HG03457 (cell line): ENCODE measurements around the gene SORCS1.
A peak's percentile ranks its signal among the peaks of the same experiment; 100 is the strongest.

Experiments used
- ATAC-seq: cut with Tn5 transposase; IDR thresholded peaks from one replicate; pipeline ENCODE4 v1.9.1; 2021; ENCODE audit warnings: moderate number of reproducible peaks; ENCODE audit not compliant: unreplicated experiment

The SORCS1 gene

DNA sequence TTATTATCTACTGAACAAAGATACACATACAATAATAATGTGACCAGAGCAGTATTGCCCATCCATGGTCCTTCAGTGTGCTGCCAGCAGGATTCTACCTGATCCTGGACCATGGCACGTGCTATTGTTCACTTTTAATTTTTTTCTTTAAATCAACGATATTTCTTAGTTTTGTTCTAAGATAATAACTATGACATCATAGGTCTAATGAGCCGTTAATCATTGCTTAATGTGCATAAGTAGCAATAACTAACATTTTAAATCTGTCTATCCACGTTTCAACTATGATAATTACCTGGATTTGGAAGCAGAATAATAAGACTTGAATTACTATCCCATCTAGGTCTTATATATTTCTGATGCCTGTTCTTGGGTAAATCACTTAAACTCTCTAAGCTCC, 253.8 kb downstream of the SORCS1 start:
- no peak for ATAC-seq

DNA sequence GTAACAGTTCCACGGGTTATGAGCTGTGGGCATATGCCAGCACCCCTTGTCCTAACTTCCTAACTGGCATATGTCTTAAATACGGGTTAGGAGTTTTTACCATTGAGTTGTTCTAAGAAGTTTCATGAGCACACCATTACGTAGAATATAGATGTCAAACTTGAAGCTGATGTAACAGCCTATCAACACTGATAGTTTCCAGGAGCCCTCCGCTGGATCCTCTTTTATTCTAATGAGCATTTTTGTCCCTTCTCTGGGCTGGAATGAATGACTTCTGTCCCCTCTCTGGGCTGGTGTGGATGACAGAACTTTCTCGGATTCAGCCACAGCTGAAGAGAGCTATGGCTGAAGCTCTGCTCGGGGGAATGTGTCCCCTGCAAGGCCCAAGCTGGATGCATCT, 256.3 kb downstream of the SORCS1 start:
- ATAC-seq, result no peak

DNA sequence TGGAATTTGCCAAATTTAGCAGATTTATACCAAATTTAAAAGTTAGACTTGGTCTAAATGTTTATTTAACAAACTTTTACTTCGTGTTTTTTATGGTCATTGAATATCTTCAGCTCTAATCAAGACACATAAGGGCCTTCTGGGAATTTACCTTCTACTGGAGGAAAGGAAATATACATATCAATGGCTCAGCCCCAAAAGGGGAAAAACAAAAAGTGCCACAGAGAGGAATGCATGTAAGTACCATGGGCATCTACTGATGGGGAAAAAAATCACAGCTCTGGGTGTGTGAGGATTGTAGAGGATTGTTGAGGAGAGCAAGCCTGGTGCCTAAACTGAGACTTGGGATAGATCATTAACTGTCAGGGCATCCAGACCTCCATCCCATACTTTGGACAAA, 260.3 kb downstream of the SORCS1 start:
- no peak for ATAC-seq

DNA sequence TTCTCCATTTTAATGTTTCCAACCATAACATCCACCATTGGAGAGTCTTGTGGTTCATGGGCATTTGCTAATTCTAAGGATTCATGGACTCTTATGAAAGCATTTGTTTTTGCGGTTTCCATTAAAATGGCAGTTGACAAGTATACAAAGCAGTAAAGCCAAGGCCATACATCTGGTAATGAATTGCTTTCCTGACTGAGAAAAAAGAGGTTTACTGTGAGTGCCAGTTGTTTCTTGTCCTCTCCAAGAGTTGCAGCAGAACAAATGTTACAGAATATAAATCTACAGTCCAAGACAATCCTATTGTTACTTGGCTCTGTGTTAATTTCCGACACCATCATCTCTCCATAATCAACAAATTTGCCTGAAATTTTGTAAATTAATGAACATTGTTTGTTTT, 261.3 kb downstream of the SORCS1 start:
- no peak for ATAC-seq

DNA sequence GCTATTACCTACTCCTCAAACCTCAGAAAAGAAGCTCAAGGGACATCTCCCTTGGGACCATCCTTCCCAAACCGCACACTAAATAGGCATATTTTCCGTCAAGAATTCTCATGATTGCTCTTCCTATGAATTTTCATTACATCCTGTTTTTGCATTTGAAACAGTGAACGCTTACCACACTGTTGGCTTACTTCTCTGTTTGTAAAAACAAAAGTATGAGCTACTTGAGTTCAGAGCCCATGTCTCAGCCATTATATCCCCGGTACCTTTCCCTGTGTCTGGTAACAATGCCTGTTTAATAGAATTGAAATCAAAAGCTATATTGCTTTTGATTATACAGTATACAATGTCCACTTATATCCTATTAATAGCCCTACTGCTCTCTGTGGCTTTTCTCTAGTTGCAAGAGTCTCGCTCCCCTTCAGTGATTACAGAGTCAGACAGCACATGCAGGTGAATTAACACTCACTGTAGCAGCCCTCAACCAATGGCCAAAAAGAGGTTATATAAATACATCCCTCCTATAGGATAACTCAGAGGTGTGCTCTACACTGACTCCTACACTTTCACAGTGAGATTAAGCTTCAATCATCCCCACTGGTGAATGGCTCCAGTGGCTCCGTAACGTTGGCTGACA, 264.4 kb downstream of the SORCS1 start:
- no peak for ATAC-seq

DNA sequence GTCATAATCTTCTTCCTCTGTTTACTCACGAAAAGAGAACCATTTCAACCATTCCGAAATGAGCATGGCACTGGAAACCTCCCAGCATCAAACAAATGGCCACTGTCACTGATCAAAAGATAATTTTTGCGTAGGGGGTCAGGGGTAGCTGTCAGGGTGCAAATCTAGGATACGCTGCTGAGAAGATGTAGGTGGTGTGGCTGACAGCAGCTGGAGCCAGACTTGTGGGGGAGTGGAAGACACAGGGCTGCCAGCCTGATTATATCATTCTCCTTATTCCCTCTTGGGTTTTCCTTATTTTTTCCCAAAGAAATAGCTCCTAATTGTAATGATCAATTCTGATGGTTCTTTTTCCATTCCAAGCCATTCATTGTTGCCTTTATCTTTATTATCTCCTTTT, 266.1 kb downstream of the SORCS1 start:
- no peak for ATAC-seq

DNA sequence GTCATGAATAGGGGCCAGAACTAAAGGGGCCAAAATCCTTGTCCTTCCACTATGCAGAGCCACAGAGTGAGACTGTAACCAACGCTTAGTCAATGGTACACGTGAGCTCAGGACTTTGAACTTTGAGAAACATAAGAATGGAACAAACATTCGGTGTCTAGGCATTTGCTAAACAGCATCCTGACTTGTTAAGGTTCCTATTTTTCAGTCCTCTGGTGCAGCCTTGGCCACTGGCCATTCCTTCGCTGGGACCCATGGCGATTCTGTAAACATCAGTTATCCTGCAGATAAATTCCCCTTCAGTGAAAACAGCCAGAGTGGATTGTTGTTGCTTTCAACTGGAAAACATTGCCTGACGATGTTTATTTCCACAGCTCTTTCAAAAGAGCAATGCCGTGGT, 266.8 kb downstream of the SORCS1 start:
- no peak for ATAC-seq

DNA sequence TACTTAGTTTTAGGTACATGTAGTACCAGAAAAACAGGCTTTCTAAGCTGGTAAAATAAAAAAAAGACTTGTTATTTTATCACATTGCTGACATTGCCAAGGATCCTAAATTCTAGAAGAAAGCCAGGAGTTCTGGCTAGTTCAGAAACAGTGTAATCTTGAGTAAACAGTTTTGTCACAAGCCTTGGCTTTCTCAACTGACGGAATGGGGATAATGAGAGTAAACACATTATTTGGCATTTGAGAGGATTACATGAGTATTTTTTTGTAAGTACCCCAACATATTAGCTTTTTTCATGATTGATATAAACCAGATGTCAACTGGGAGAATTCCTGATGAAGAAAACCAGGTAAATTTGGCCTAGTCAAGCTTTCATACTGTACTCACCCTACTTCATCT, 269.8 kb downstream of the SORCS1 start:
- no peak for ATAC-seq

DNA sequence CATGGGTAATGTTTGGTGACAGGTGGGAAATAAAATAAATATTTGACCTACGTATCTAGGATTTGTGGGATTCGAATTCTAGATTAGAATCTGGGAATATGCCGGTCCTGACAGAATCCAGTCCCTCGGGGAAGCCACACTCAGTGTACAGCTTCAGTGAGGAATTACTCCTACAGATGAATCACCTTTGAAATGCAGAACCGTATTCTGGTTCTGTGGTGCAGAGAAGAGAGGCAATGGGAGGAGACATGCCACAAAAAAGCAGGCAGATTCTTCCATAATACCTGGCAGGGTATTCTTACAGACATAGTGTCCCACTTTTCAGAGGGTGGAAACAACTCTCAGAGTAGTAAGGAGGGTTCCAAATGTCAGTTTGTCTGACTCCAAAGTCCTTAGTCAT, 286.9 kb downstream of the SORCS1 start:
- ATAC-seq, result no peak

DNA sequence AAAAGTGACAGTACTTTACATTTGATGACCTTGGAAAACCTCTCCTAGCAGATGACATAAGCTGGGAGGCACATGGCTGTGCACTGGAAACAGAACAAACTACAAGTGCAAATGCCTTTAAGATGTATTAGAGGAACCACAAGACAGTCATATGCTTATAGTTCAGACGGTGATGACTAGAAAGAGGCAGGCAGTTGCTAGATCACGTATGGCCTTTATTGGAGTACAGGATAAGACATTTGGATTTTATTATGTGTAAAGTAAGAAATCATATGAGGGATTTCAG, 290.0 kb downstream of the SORCS1 start:
- no peak for ATAC-seq

DNA sequence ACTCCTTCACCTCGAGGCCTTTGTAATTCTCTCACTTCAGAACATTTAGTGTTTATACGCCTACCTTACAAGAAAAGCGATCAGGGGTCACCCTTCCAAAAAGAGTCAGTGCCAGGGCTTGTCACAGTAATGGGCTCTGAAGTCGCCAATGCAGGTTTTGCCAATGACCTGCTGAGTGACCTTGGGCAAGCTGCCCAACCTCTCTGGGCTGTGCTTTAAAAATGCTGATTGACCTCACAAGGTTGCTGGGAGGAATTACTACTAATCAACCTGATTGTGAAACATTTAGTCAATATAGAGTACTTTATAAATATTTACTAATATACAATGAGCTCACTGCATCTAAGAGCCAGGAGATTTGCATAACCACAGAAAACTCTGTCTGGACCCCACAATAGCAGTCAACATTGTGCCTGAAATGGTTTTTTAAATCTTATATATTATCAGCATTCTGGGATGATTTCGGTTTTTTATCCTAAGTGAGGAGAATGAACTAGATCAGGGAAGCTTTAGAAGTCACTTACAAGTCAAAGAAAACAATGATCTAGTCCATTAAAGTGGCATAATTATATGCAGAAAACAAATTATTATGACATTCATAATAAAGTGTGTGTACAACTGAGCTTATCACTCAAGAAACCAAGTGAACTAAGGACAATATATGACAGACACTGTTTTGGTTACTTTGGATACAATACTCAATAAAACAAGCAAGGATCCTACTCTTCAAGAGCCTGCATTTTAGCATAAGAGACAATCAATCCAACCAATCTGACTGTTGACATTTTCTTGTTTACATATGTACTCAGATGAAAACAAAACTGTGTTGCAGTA, 290.5 kb downstream of the SORCS1 start:
- ATAC-seq, result no peak

DNA sequence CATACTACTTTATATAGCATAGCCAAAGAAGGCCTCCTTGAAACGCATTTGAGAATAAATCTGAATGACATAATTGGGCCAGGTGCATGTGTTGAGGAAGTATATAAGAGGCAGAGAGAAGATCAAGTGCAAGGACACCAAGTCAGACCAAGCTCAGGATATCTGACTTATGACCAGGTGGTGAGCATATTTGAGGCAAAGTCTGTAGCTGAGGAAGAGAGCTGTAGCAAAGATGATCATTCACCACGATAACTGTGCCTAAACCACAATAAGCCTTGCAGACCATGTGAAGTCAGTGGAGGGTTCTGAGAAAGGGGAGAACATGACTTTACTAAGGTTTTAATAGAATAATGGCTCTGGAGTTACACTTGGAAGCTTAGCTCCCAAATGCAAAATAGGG, 292.3 kb downstream of the SORCS1 start:
- ATAC-seq, result no peak

DNA sequence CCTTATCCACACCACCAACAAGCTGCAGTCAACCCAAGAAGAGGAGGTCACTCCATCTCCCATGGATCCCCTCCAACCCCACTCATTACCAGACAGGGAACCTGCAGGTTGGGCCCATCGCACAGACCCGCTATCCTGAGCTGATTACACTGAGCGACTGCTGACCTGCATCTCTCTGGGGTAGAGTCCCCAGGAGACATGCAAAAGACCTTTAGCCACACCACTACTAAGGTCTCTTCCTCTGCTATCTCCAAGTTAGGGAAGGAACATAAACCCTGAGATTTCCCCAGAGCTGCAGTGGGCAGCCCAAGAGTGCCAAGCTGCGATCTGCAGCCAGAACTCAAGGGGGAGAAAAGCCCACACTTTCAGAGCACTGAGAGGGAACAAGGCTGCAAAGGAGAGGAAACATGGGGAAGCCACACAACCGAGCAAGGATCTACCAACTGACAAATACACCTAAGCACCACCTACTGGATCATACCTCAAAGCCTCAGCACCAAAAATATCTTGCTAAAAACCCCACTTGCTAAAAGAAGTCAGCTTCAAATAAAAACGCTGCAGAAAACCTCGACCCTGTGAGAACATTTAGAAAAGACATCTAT, 298.2 kb downstream of the SORCS1 start:
- no peak for ATAC-seq

DNA sequence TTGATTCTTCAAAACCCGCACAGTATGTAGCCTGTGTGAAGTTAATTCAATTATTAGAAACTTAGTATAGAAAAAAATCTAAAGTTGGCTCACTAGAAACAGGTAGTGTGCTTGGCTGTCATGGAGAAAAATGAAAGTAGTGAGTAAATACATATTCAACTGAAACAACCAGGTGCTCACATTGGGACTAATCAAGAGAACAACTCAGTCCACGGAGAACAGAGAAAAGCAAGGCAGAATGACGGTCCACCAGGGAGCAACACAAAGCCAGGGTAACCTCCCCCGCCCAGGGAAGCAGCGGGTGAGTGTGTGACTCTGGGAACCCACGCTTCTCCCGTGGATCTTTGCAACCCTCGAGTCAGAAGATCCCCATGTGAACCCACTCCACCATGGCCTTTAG, 300.5 kb downstream of the SORCS1 start:
- ATAC-seq, result no peak

DNA sequence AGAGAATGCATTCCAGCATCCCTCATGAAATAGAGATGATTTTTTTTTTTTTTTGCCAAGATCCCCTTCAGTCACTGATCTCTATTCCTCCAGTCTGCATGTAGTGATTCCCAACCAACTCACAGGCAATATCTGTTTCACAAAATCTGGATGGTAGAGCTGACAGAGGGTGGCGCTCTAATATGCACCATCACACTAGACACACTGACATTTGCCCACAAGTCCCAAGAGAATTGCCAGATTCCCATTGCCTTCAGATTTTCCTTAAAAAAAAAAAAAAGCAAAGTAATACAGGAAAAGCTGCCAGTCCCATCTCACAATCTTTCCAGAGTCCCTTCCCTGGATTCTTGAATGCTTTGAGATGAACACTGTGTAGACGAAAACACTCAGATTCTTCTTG, 301.0 kb downstream of the SORCS1 start:
- no peak for ATAC-seq

DNA sequence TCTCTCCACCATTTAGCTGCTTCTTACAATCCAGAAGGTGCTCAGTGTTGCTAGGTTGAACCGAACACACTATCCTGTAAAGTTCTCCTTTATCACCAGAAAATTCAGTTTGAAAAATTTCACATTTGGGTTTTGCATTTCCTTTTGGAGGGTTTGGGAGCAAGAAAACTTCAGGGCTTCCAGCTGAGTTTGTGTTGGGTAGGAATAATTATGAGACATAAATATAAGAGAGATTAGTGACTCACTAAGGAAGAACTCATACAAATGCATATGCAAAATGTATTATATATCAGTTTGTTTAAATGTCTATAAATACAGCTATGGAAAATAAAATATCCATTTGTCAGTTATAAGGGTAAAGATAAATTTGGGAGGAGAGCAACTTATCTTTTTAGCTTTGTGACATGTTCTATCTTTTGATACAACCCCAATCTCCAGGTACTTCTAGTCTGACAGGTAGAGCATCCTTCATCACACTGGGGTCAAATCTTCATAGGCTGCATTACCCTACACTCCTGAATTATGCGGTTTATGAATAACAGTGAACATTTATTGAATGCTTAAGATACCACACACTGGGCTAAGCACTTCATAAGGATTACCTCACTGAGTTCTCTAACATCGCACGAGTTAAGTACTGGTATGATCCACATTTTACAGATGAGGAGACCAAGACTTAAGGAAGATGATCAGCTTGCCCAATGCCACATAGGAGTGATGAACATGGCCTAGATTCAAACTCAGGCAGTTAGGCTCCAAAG, 304.4 kb downstream of the SORCS1 start:
- ATAC-seq, result no peak

DNA sequence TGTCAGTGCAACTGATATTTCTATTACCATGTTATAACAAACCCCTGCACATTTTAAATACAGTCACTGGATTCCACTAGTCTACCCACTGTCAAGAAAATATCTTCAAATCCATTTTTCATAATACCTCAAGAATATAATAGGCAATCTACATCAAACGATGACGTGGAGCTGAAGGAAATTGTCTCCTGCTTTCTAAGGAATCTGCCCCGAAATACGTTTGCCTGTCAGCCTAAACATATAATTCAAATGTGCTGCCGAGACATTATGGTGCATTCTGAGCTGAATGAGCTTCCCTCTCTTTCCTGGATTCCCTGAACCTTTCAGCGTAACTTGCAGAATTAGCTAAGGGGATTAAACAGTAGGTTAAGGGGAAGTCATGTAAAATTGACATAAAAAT, 306.8 kb downstream of the SORCS1 start:
- ATAC-seq, result no peak

DNA sequence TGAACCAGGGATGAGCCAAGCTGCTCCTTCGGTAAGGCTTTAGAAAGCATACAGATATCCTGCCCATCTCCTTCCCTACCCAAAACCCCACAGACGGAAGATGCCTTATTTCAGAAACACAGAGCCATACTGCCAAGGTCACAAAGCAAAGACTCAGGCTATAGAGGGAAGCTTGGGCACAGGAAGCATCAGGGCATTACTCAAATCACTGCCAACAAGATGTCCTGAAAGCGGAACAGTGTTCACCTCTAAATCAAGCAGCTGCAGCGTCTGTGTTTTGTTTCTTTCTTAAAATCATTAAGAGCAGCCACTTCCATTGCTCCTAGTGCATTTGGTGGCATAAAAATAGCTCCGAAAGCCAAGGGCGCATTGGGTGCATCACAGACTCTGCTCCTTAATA, 307.3 kb downstream of the SORCS1 start:
- no peak for ATAC-seq

DNA sequence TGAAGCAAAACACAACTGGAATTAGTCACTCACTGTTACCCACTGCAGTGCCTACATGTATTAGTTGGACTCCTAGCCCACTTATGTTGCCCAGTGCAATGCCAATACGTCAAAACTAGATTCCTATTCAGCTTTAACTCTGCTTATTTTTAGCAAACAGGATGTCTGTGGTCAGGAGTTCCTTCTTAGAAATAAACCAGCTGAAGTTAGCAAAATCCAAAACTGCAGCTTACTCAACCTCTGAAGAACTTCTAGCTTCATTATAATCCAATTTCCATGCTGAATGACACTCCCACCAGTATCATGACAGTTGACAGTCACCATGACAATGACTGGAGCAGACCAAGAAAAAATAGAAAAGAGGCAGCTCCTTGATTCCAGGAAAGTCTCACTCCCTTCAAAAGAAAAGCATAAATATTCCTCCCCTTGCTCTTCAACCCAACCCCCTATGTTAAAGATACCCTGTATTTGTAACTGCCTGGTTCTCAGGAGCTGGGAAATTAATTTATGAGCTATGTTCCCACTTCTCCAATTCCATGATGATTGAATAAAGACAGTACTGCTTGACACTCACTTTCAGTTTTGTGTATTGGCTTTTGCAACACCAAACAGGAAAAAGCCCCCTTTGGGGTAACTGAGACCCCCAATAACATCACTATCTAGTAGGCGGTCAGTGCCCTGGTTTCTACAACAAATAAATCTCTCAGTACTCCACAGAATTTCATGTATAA, 327.4 kb downstream of the SORCS1 start:
- peak; percentile 98 for ATAC-seq

DNA sequence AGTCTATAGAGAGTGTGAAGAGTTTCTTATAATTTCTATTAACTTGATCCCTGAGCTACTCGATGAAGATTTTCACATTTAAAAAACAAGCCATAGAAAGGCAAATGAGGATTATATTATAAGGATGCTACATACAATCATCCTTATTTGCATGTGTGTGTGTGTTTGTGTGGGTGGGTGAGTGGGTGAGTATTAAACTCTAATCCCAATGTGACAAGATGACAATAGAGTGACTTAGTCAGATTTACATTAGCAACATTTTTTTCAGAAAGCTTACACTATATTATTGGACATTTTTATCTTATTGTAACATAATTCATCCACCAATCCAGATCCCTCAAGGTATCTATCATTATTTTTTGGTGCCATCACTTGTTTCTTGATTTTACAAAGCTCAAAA, 331.7 kb downstream of the SORCS1 start:
- no peak for ATAC-seq

DNA sequence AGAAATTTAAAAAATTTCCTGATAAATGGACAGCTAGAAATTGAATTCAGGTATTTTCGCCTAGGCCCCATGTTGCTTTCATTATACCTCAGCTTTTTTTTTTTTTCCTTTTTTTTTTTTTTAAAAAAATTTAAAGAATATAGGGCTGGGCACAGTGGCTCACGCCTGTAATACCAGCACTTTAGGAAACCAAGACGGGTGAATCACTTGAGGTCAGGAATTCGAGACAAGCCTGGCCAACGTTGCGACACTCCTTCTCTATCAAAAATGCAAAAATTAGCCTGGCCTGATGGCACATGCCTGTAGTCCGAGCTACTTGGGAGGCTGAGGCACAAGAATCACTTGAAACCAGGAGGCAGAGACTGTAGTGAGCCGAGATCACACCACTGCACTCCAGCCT, 334.0 kb downstream of the SORCS1 start:
- no peak for ATAC-seq
